Kidney epithelial cell (primary cell): ENCODE data around the gene LTBP3. TPM values are rescaled to one million over a fixed set of nuclear protein-coding genes. Genes with fewer than 3 reads are reported as not detected.

Experiments
- DNase-seq: peaks from one replicate; pipeline ENCODE4 v3.0.0-alpha.2; 2010; ENCODE audit warnings: low read depth
- H3K27me3 ChIP-seq: 2 replicates; pipeline ENCODE4 v1.6.0; 2011; ENCODE audit warnings: low read length; ENCODE audit not compliant: control insufficient read depth, insufficient read depth
- H3K36me3 ChIP-seq: 2 replicates; pipeline ENCODE4 v1.5.1; 2011; ENCODE audit warnings: low read length; ENCODE audit not compliant: control insufficient read depth, insufficient read depth
- H3K4me3 ChIP-seq: 2 replicates; pipeline ENCODE4 v1.5.1; 2011; ENCODE audit warnings: low read depth, mild to moderate bottlenecking, control low read depth, low read length
- CTCF ChIP-seq: IDR thresholded peaks from 2 replicates; pipeline ENCODE4 v1.5.1; 2011; ENCODE audit warnings: mild to moderate bottlenecking, moderate library complexity, low read length, control low read depth, inconsistent platforms; ENCODE audit not compliant: insufficient read depth, poor library complexity, severe bottlenecking
- total RNA-seq: library from RNA; depleted of rRNA; stranded (reverse); fragments of >200 nt; gene quantifications from 2 replicates; pipeline ENCODE4 v1.2.3, GENCODE V29; 2015

LTBP3 gene
- total RNA-seq, 1 donor from 2014 or later, result 116 TPM

DNA sequence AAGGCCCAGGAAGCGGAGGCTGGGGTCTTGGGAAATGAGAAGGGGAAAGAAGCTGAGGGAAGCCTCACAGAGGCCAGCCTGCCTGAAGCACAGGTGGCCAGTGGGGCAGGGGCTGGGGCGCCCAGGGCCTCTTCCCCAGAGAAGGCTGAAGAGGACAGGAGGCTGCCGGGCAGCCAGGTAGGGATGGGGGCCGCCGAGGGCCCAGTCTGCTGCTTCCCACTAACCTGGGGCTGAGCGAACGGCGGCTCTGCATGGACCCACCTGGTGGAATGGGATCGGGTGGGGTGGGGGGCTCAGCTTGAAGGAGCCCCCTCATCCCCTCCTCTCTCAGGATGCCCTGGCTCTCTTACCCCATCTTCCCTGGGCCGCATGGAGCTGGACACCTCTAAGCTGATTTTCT, 25.4 kb upstream of the LTBP3 start:
- no peak for TF ChIP-seq CTCF
- no peaks in the 10 kb centered on the region for H3K36me3 ChIP-seq
- H3K27me3 ChIP-seq, result peaks cover 10% of the 10 kb centered on the region
- no peak overlapping the region for H3K4me3 ChIP-seq
- DNase-seq, result no peak

GRCh38 chr11:65581928-65582327, 23.8 kb upstream of the LTBP3 start:
- H3K4me3 ChIP-seq, result no peak overlapping the region
- no peak for TF ChIP-seq CTCF

GRCh38 chr11:65580756-65581155, 22.6 kb upstream of the LTBP3 start:
- H3K36me3 ChIP-seq, result no peaks in the 10 kb centered on the region
- no peak for TF ChIP-seq CTCF
- DNase-seq, result no peak

More at GRCh38 chr11:65581928-65582327, 23.8 kb upstream of the LTBP3 start:
- Histone ChIP-seq H3K27me3 (peaks cover 10% of the 10 kb centered on the region), H3K36me3 (no peaks in the 10 kb centered on the region)
- no peak for DNase-seq

GRCh38 chr11:65580031-65580692, 22.0 kb upstream of the LTBP3 start:
- no peak for TF ChIP-seq CTCF
- Histone ChIP-seq H3K36me3 (no peaks in the 10 kb centered on the region), H3K4me3 (no peak overlapping the region), H3K27me3 (peaks cover 10% of the 10 kb centered on the region)
- DNase-seq, result no peak

More at GRCh38 chr11:65580756-65581155, 22.6 kb upstream of the LTBP3 start:
- Histone ChIP-seq H3K27me3 (peaks cover 10% of the 10 kb centered on the region), H3K4me3 (no peak overlapping the region)

- Histone ChIP-seq H3K27me3 (peaks cover 5% of the 10 kb centered on the region), H3K4me3 (no peak overlapping the region), H3K36me3 (no peaks in the 10 kb centered on the region)
- no peak for DNase-seq
- no peak for TF ChIP-seq CTCF
These were observed 21.1 kb upstream of the LTBP3 start for GRCh38 chr11:65579291-65579690.

- H3K27me3 ChIP-seq, result no peaks in the 10 kb centered on the region
- no peak overlapping the region for H3K4me3 ChIP-seq
- no peak for TF ChIP-seq CTCF
- peaks cover under 1% of the 10 kb centered on the region for H3K36me3 ChIP-seq
- no peak for DNase-seq
These were observed 20.5 kb upstream of the LTBP3 start for GRCh38 chr11:65578667-65579066.
